CD4-positive, alpha-beta T cell treated with Interferon alpha-2 for 1 hour (primary cell): ENCODE results near the gene HLA-G.

Experiments used
- DNase-seq, 2 donors: peaks; one replicate each; pipeline ENCODE4 v3.0.0-alpha.2; 2020 to 2022

The HLA-G gene

GRCh38 chr6:29818892-29819291 lies 8.7 kb upstream of the HLA-G start:
- no peak for DNase-seq

GRCh38 chr6:29824144-29824543 lies 3.5 kb upstream of the HLA-G start:
- no peak for DNase-seq

GRCh38 chr6:29825848-29826247 lies 1.8 kb upstream of the HLA-G start:
- no peak for DNase-seq

- DNase-seq, result no peak
Measured at GRCh38 chr6:29826271-29826670, 1.4 kb upstream of the HLA-G start.

- peak; percentile 19 to 46 for DNase-seq
Measured at GRCh38 chr6:29828471-29828797, 809 bp downstream of the HLA-G start.

GRCh38 chr6:29829766-29830165 lies 2.1 kb downstream of the HLA-G start:
- no peak for DNase-seq

- DNase-seq, result no peak
Measured at GRCh38 chr6:29830409-29830808, 2.8 kb downstream of the HLA-G start.

- no peak for DNase-seq
Measured at GRCh38 chr6:29831776-29832175, 4.2 kb downstream of the HLA-G start.

GRCh38 chr6:29834564-29835436 lies 7.2 kb downstream of the HLA-G start:
- peak; percentile 26 to 67 for DNase-seq

- DNase-seq, result no peak
Measured at GRCh38 chr6:29839917-29840316, 12.3 kb downstream of the HLA-G start.

GRCh38 chr6:29841030-29841429 lies 13.4 kb downstream of the HLA-G start:
- no peak for DNase-seq

GRCh38 chr6:29845405-29846006 lies 17.9 kb downstream of the HLA-G start:
- no peak for DNase-seq

- DNase-seq, result peak; percentile 81 to 87
Measured at GRCh38 chr6:29847871-29848630, 20.4 kb downstream of the HLA-G start.

- peak in 1 of 2 donors; percentile 12 for DNase-seq
Measured at GRCh38 chr6:29850011-29850553, 22.5 kb downstream of the HLA-G start.

- no peak for DNase-seq
Measured at GRCh38 chr6:29851190-29851589, 23.6 kb downstream of the HLA-G start.

GRCh38 chr6:29853245-29853644 lies 25.6 kb downstream of the HLA-G start:
- DNase-seq, result no peak

GRCh38 chr6:29858006-29858405 lies 30.4 kb downstream of the HLA-G start:
- DNase-seq, result no peak

GRCh38 chr6:29861521-29862255 lies 34.1 kb downstream of the HLA-G start:
- DNase-seq, result no peak

- no peak for DNase-seq
Measured at GRCh38 chr6:29864037-29864810, 36.6 kb downstream of the HLA-G start.

GRCh38 chr6:29865631-29866030 lies 38.0 kb downstream of the HLA-G start:
- no peak for DNase-seq

GRCh38 chr6:29870104-29870503 lies 42.5 kb downstream of the HLA-G start:
- no peak for DNase-seq

- DNase-seq, result no peak
Measured at GRCh38 chr6:29872791-29873190, 45.2 kb downstream of the HLA-G start.
